ENCODE data around the gene PSME2. TPM values are rescaled to one million over a fixed set of nuclear protein-coding genes. Genes with fewer than 3 reads are reported as not detected.
"Not testable (repeated sequence)": the region's sequence is repeated elsewhere in the genome, so short reads cannot be mapped to it uniquely, and the experiment has no call there.

The PSME2 gene
- total RNA-seq, 1 donor from 2014 or later, result 567 TPM

GRCh38 chr14:24105609-24106239 lies 40.7 kb downstream of the PSME2 start:
- intact Hi-C loops (cut with micrococcal nuclease); H3K27me3 Mint-ChIP-seq (ENCODE audit: low read depth); H3K4me3 Mint-ChIP-seq (ENCODE audit: low read depth); DNase-seq (ENCODE audit: low spot score); H3K9me3 Mint-ChIP-seq: not testable (repeated sequence)
- Mint-ChIP-seq H3K36me3 (ENCODE audit: low read depth) (peaks cover 40% of the 10 kb centered on the region), H3K27ac (peak overlapping the region; percentile 29), H3K4me1 (ENCODE audit: low read depth) (peaks cover 16% of the 10 kb centered on the region)

- Mint-ChIP-seq H3K36me3 (ENCODE audit: low read depth) (peaks cover 55% of the 10 kb centered on the region), H3K27ac (no peak overlapping the region)
Observed at GRCh38 chr14:24103451-24103850, 43.0 kb downstream of the PSME2 start.

GRCh38 chr14:24102357-24103048 lies 43.9 kb downstream of the PSME2 start:
- Mint-ChIP-seq H3K9me3 (peaks cover 3% of the 10 kb centered on the region), H3K4me1 (ENCODE audit: low read depth) (peaks cover 9% of the 10 kb centered on the region), H3K36me3 (ENCODE audit: low read depth) (peaks cover 55% of the 10 kb centered on the region), H3K27me3 (ENCODE audit: low read depth) (no peaks in the 10 kb centered on the region), H3K4me3 (ENCODE audit: low read depth) (no peak overlapping the region), H3K27ac (no peak overlapping the region)
- DNase-seq (ENCODE audit: low spot score), result no peak
- intact Hi-C loops (cut with micrococcal nuclease), result no loop called here

More at GRCh38 chr14:24103451-24103850, 43.0 kb downstream of the PSME2 start:
- DNase-seq (ENCODE audit: low spot score), result no peak
- intact Hi-C loops (cut with micrococcal nuclease), result no loop called here
- Mint-ChIP-seq H3K27me3 (ENCODE audit: low read depth) (no peaks in the 10 kb centered on the region), H3K4me1 (ENCODE audit: low read depth) (peaks cover 10% of the 10 kb centered on the region), H3K9me3 (peaks cover 3% of the 10 kb centered on the region), H3K4me3 (ENCODE audit: low read depth) (no peak overlapping the region)

GRCh38 chr14:24100982-24101494 lies 45.4 kb downstream of the PSME2 start:
- Mint-ChIP-seq H3K36me3 (ENCODE audit: low read depth) (peaks cover 64% of the 10 kb centered on the region), H3K9me3 (peaks cover 3% of the 10 kb centered on the region), H3K27me3 (ENCODE audit: low read depth) (no peaks in the 10 kb centered on the region), H3K4me3 (ENCODE audit: low read depth) (no peak overlapping the region), H3K4me1 (ENCODE audit: low read depth) (peaks cover 12% of the 10 kb centered on the region), H3K27ac (no peak overlapping the region)
- DNase-seq (ENCODE audit: low spot score), result no peak
- intact Hi-C loops (cut with micrococcal nuclease), result no loop called here

GRCh38 chr14:24100197-24100981 lies 46.0 kb downstream of the PSME2 start:
- no peak overlapping the region for H3K27ac Mint-ChIP-seq
- peaks cover 14% of the 10 kb centered on the region for H3K4me1 Mint-ChIP-seq (ENCODE audit: low read depth)
- peaks cover 3% of the 10 kb centered on the region for H3K9me3 Mint-ChIP-seq
- no peak for DNase-seq (ENCODE audit: low spot score)
- intact Hi-C loops (cut with micrococcal nuclease), result no loop called here
- H3K4me3 Mint-ChIP-seq (ENCODE audit: low read depth), result no peak overlapping the region
- H3K36me3 Mint-ChIP-seq (ENCODE audit: low read depth), result peaks cover 69% of the 10 kb centered on the region
- H3K27me3 Mint-ChIP-seq (ENCODE audit: low read depth), result no peaks in the 10 kb centered on the region

- peaks cover 61% of the 10 kb centered on the region for H3K36me3 Mint-ChIP-seq (ENCODE audit: low read depth)
- H3K27ac Mint-ChIP-seq, result no peak overlapping the region
- H3K27me3 Mint-ChIP-seq (ENCODE audit: low read depth), result no peaks in the 10 kb centered on the region
- H3K4me1 Mint-ChIP-seq (ENCODE audit: low read depth), result peaks cover 16% of the 10 kb centered on the region
- intact Hi-C loops (cut with micrococcal nuclease), result loop anchor here (10.0 kb wide), 1 partner anchor 336 kb away; no protein-coding TSS in a partner anchor
- no peak for DNase-seq (ENCODE audit: low spot score)
- no peak overlapping the region for H3K4me3 Mint-ChIP-seq (ENCODE audit: low read depth)
- no peaks in the 10 kb centered on the region for H3K9me3 Mint-ChIP-seq
Observed at GRCh38 chr14:24098927-24099813, 47.2 kb downstream of the PSME2 start.

GRCh38 chr14:24098229-24098926 lies 48.0 kb downstream of the PSME2 start:
- peaks cover 53% of the 10 kb centered on the region for H3K36me3 Mint-ChIP-seq (ENCODE audit: low read depth)
- no peaks in the 10 kb centered on the region for H3K27me3 Mint-ChIP-seq (ENCODE audit: low read depth)
- DNase-seq (ENCODE audit: low spot score), result no peak
- H3K27ac Mint-ChIP-seq, result no peak overlapping the region
- intact Hi-C loops (cut with micrococcal nuclease), result loop anchor here (10.0 kb wide), 1 partner anchor 336 kb away; no protein-coding TSS in a partner anchor
- no peaks in the 10 kb centered on the region for H3K9me3 Mint-ChIP-seq
- peaks cover 19% of the 10 kb centered on the region for H3K4me1 Mint-ChIP-seq (ENCODE audit: low read depth)
- no peak overlapping the region for H3K4me3 Mint-ChIP-seq (ENCODE audit: low read depth)

GRCh38 chr14:24096545-24097181 lies 49.7 kb downstream of the PSME2 start:
- no peaks in the 10 kb centered on the region for H3K9me3 Mint-ChIP-seq
- intact Hi-C loops (cut with micrococcal nuclease), result loop anchor here (10.0 kb wide), 1 partner anchor 338 kb away; no protein-coding TSS in a partner anchor
- H3K4me3 Mint-ChIP-seq (ENCODE audit: low read depth), result peak overlapping the region; percentile 63
- no peaks in the 10 kb centered on the region for H3K27me3 Mint-ChIP-seq (ENCODE audit: low read depth)
- H3K4me1 Mint-ChIP-seq (ENCODE audit: low read depth), result peaks cover 27% of the 10 kb centered on the region
- H3K36me3 Mint-ChIP-seq (ENCODE audit: low read depth), result peaks cover 40% of the 10 kb centered on the region
- DNase-seq (ENCODE audit: low spot score), result no peak
- peak overlapping the region; percentile 39 for H3K27ac Mint-ChIP-seq

- peak; percentile 54 for DNase-seq (ENCODE audit: low spot score)
- H3K27me3 Mint-ChIP-seq (ENCODE audit: low read depth), result no peaks in the 10 kb centered on the region
- H3K27ac Mint-ChIP-seq, result peak overlapping the region; percentile 98
- no peaks in the 10 kb centered on the region for H3K9me3 Mint-ChIP-seq
- H3K4me1 Mint-ChIP-seq (ENCODE audit: low read depth), result peaks cover 30% of the 10 kb centered on the region
- H3K4me3 Mint-ChIP-seq (ENCODE audit: low read depth), result peak overlapping the region; percentile 97
- H3K36me3 Mint-ChIP-seq (ENCODE audit: low read depth), result peaks cover 30% of the 10 kb centered on the region
- intact Hi-C loops (cut with micrococcal nuclease), result loop anchor here (1.0 to 10.0 kb wide), 4 partner anchors 13 to 339 kb away; partner anchors contain the start of genes DCAF11, DHRS4L2 and NRL
Observed at GRCh38 chr14:24095271-24096068, 50.9 kb downstream of the PSME2 start.

GRCh38 chr14:24094841-24095270 lies 51.6 kb downstream of the PSME2 start:
- Mint-ChIP-seq H3K27me3 (ENCODE audit: low read depth) (no peaks in the 10 kb centered on the region), H3K27ac (peak overlapping the region; percentile 98), H3K36me3 (ENCODE audit: low read depth) (peaks cover 25% of the 10 kb centered on the region), H3K4me1 (ENCODE audit: low read depth) (peaks cover 32% of the 10 kb centered on the region), H3K9me3 (no peaks in the 10 kb centered on the region), H3K4me3 (ENCODE audit: low read depth) (peak overlapping the region; percentile 97)
- no peak for DNase-seq (ENCODE audit: low spot score)
- intact Hi-C loops (cut with micrococcal nuclease), result loop anchor here (1.0 to 10.0 kb wide), 5 partner anchors 13 to 340 kb away; partner anchors contain the start of genes DCAF11, DHRS4L2 and NRL

All from activated T-helper 2 cell treated with anti-CD3 and anti-CD28 coated beads, Interferon-gamma antibody, Interleukin-2, Interleukin-4, amounts not matched to agents 10 μg/mL and 5 μg/mL and 100 μg/mL, durations not matched to agents 14 hours and 24 hours and 36 hours (primary cell).